A673 (cell line): Measurements from ENCODE around the gene RBM39.

ENCODE experiments used
- CTCF ChIP-seq: fragments of 300-800, 200-600 bp; sonication (generic); conservative IDR thresholded peaks from 2 replicates; pipeline ENCODE4 v1.5.1; 2017; ENCODE audit warnings: low read depth, mild to moderate bottlenecking, antibody characterized with exemption, low read length, moderate library complexity, mixed read lengths
- EZH2 ChIP-seq: fragments of 200-600 bp; sonication (generic); IDR thresholded peaks from 2 replicates; pipeline ENCODE4 v1.6.1; 2017; ENCODE audit warnings: borderline replicate concordance, low read depth, mild to moderate bottlenecking, mixed read lengths, antibody characterized with exemption, low read length; ENCODE audit not compliant: poor library complexity, severe bottlenecking

GRCh38 chr20:35750611-35751010 lies 8.6 kb upstream of the RBM39 start:
- TF ChIP-seq CTCF: no peak
- no peak for TF ChIP-seq EZH2
